Smooth muscle cell (in vitro differentiated cells): Measurements from ENCODE around the gene ERCC6. TPM values are rescaled to one million over a fixed set of nuclear protein-coding genes. Genes with fewer than 3 reads are reported as not detected.

Source experiments
- DNase-seq: peaks from one replicate; lab custom pipeline; 2025; ENCODE audit not compliant: unreplicated experiment; lab: John Stamatoyannopoulos, UW
- H2AFZ ChIP-seq: fragments of 200-600 bp; sonication (generic); 2 replicates; pipeline ENCODE4 v1.6.0; 2016; ENCODE audit warnings: antibody characterized with exemption, low read depth, mild to moderate bottlenecking
- H3F3A ChIP-seq: fragments of 200-600 bp; sonication (generic); 2 replicates; pipeline ENCODE4 v1.6.0; 2017; ENCODE audit warnings: antibody characterized with exemption, low read depth
- H3K27ac ChIP-seq: fragments of 200-600 bp; sonication (generic); 2 replicates; pipeline ENCODE4 v1.5.1; 2016; ENCODE audit warnings: low read depth, mild to moderate bottlenecking
- H3K27me3 ChIP-seq: fragments of 200-600 bp; sonication (generic); 2 replicates; pipeline ENCODE4 v1.6.1; 2016; ENCODE audit warnings: low read depth, mild to moderate bottlenecking
- H3K36me3 ChIP-seq: fragments of 200-600 bp; sonication (generic); 2 replicates; pipeline ENCODE4 v1.5.1; 2016; ENCODE audit warnings: low read depth
- H3K4me1 ChIP-seq: fragments of 200-600 bp; sonication (generic); 2 replicates; pipeline ENCODE4 v1.5.1; 2016; ENCODE audit warnings: low read depth
- H3K4me2 ChIP-seq: fragments of 200-600 bp; sonication (generic); 2 replicates; pipeline ENCODE4 v1.6.0; 2016; ENCODE audit warnings: mild to moderate bottlenecking
- H3K4me3 ChIP-seq: fragments of 200-600 bp; sonication (generic); 2 replicates; pipeline ENCODE4 v1.5.1; 2016; ENCODE audit warnings: mild to moderate bottlenecking
- H3K79me2 ChIP-seq: fragments of 200-600 bp; sonication (generic); 2 replicates; pipeline ENCODE4 v1.6.0; 2016; ENCODE audit warnings: low read depth, mild to moderate bottlenecking
- H3K9ac ChIP-seq: fragments of 200-600 bp; sonication (generic); 2 replicates; pipeline ENCODE4 v1.6.0; 2016; ENCODE audit warnings: low read depth
- H3K9me3 ChIP-seq: fragments of 200-600 bp; sonication (generic); replicated peaks from 2 replicates; pipeline ENCODE4 v1.5.1; 2016; ENCODE audit warnings: low read depth
- H4K20me1 ChIP-seq: fragments of 200-600 bp; sonication (generic); 2 replicates; pipeline ENCODE4 v1.6.0; 2016; ENCODE audit warnings: low read depth
- CTCF ChIP-seq: fragments of 200-600 bp; sonication (generic); IDR thresholded peaks from 2 replicates; pipeline ENCODE4 v1.5.1; 2017; ENCODE audit warnings: borderline replicate concordance, mild to moderate bottlenecking, antibody characterized with exemption; ENCODE audit not compliant: insufficient read depth, poor library complexity, severe bottlenecking
- WGBS: methylation state at CpG from one replicate; pipeline ENCODE4 v1.1.7; 2016; ENCODE audit warnings: low lambda C conversion rate; 5-methylcytosine and 5-hydroxymethylcytosine counted together
- polyA plus RNA-seq: library from polyadenylated mRNA; unstranded; fragments of >200 nt; fragmentation: Nextera tagmentation; extraction: Ambion mirVana; gene quantifications from 2 replicates; pipeline ENCODE4 v1.2.1, GENCODE V29; 2016
- total RNA-seq: library from RNA; depleted of rRNA; stranded (reverse); fragments of >200 nt; gene quantifications from 2 replicates; pipeline ENCODE4 v1.2.3, GENCODE V29; 2014

The ERCC6 gene
- total and polyA plus RNA-seq, 2 experiments from 2014 or later: 7.2 to 14.9 TPM

- Histone ChIP-seq H3K9me3 (no peaks in the 10 kb centered on the region), H3K4me2 (no peak overlapping the region), H3K9ac (no peak overlapping the region), H2AFZ (no peak overlapping the region), H3K27me3 (no peaks in the 10 kb centered on the region), H3F3A (no peaks in the 10 kb centered on the region), H3K27ac (peak overlapping the region; percentile 16), H3K4me3 (no peak overlapping the region), H3K79me2 (no peaks in the 10 kb centered on the region), H3K36me3 (no peaks in the 10 kb centered on the region), H4K20me1 (no peaks in the 10 kb centered on the region), H3K4me1 (no peaks in the 10 kb centered on the region)
- no peak for TF ChIP-seq CTCF
- WGBS: 58% methylated on average over 4 of the region's 4 CpGs
- DNase-seq: no peak
These were observed 25.6 kb upstream of the ERCC6 start for GRCh38 chr10:49564461-49565009.

- Histone ChIP-seq H4K20me1 (no peaks in the 10 kb centered on the region), H3K79me2 (no peaks in the 10 kb centered on the region), H3F3A (no peaks in the 10 kb centered on the region), H3K9ac (no peak overlapping the region), H3K36me3 (no peaks in the 10 kb centered on the region), H3K9me3 (no peaks in the 10 kb centered on the region), H3K4me2 (peak overlapping the region; percentile 62), H3K27ac (peak overlapping the region; percentile 67), H2AFZ (no peak overlapping the region), H3K4me3 (no peak overlapping the region), H3K27me3 (no peaks in the 10 kb centered on the region), H3K4me1 (no peaks in the 10 kb centered on the region)
- DNase-seq: no peak
- TF ChIP-seq CTCF: no peak
- WGBS: 60% methylated on average over 1 of the region's 1 CpG
These were observed 24.0 kb upstream of the ERCC6 start for GRCh38 chr10:49562893-49563292.

GRCh38 chr10:49560526-49560925, 21.6 kb upstream of the ERCC6 start:
- H3K79me2 ChIP-seq: no peaks in the 10 kb centered on the region
- H3K27ac ChIP-seq: no peak overlapping the region
- no peaks in the 10 kb centered on the region for H3K4me1 ChIP-seq
- no peak overlapping the region for H3K9ac ChIP-seq
- H3K27me3 ChIP-seq: no peaks in the 10 kb centered on the region
- no peak for DNase-seq
- WGBS: 79% methylated on average over 2 of the region's 2 CpGs
- no peaks in the 10 kb centered on the region for H3K9me3 ChIP-seq
- H2AFZ ChIP-seq: no peak overlapping the region
- no peak overlapping the region for H3K4me3 ChIP-seq
- no peak for TF ChIP-seq CTCF
- H3F3A ChIP-seq: no peaks in the 10 kb centered on the region
- peak overlapping the region; percentile 14 for H3K4me2 ChIP-seq
- no peaks in the 10 kb centered on the region for H3K36me3 ChIP-seq
- H4K20me1 ChIP-seq: no peaks in the 10 kb centered on the region

- Histone ChIP-seq H3K4me3 (no peak overlapping the region), H3K79me2 (no peaks in the 10 kb centered on the region), H3K4me1 (no peaks in the 10 kb centered on the region), H3K9me3 (no peaks in the 10 kb centered on the region), H3K9ac (no peak overlapping the region), H3K4me2 (no peak overlapping the region), H3F3A (no peaks in the 10 kb centered on the region), H2AFZ (no peak overlapping the region), H3K27ac (no peak overlapping the region), H4K20me1 (no peaks in the 10 kb centered on the region), H3K27me3 (no peaks in the 10 kb centered on the region), H3K36me3 (no peaks in the 10 kb centered on the region)
- 52% methylated on average over 1 of the region's 1 CpG for WGBS
- no peak for TF ChIP-seq CTCF
- DNase-seq: no peak
These were observed 20.6 kb upstream of the ERCC6 start for GRCh38 chr10:49559476-49559875.
